ENCODE results near the gene RPTOR.

GRCh38 chr17:80906364-80907259 is 362.0 kb downstream of the RPTOR start:
- TF ChIP-seq CTCF (conservative IDR thresholded peaks at IDR 0.05; ENCODE audit: low read depth, low read length) (no peak), EZH2phosphoT487 (IDR thresholded peaks at IDR 0.05; ENCODE audit: borderline replicate concordance, low read length) (no peak), EZH2 (IDR thresholded peaks at IDR 0.05; ENCODE audit: low read length, unreplicated experiment) (no peak)
